Renal cortex interstitium (tissue), 11 donors: ENCODE measurements around the gene PDE1A. TPM values are rescaled to one million over a fixed set of nuclear protein-coding genes. Genes with fewer than 3 reads are reported as not detected.
A peak's percentile ranks its signal among the peaks of the same experiment; 100 is the strongest.

Experiments used
- DNase-seq, 11 donors: peaks; one replicate each; pipeline ENCODE4 v3.0.0-alpha.2; 2013; ENCODE audit warnings: low read depth in 9 of 11, low spot score in 4 of 11; ENCODE audit errors: extremely low read depth in 1 of 11
- polyA plus RNA-seq, 3 donors: library from polyadenylated mRNA; unstranded; fragments of 120-200 nt; gene quantifications; one replicate each; pipeline ENCODE4 v1.2.1, GENCODE V29; 2013; ENCODE audit not compliant: insufficient read length in 3 of 3

PDE1A gene
- polyA plus RNA-seq, 3 donors = 18.5 to 25.3 (median 22.8) TPM

- DNase-seq = no peak
Measured at GRCh38 chr2:182179176-182179575, 247.7 kb downstream of the PDE1A start.

DNA sequence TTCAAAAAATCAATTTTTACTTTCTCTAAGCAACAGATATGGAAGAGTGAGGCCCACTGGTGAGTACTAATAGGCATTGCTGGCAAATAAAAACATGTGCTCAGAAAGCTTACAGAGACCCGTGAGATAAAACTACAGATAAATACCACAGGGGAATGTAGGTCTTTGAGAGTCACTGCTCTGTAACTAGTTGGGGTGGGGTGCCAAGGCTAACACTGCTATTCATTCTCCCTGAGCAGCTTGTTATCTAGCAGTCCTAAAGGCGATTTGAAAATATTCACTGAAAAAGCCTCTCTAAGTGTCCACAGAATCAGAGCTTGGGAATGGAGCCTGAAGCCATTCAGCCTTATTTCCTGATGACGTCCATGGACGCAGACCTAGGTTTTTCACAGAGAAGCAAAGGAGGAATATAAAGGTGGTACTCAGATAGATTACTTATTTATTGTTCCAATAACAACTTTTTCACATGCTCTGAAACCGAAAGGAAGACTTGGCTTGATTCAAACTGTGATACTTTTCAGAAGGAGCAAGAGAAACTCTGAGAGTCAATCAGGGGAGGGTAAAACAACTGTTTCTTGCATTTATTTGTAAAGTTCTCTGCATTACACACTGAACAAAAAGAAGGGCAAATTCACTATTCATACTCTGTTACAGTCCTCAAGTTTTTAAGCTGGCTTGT lies 252.8 kb downstream of the PDE1A start:
- no peak for DNase-seq

DNA sequence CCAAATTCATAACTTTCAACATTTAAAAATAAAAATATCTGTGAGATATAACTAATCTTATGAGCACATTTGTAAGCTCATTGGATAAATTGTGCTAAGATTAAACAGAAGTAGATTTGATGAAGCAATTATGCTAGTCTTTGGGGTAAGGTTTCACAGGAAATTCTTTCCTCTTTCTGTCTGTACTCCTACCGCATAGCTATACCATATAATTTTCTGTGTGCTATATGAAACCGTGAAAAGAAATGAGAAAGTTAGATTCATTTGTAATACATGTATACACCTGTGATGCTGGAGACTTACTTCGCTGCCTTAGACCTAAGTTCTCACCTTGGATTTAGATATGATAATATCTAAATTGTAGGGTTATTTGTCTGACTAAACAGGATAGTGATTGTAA lies 256.5 kb downstream of the PDE1A start:
- no peak for DNase-seq

GRCh38 chr2:182167882-182168281 lies 259.0 kb downstream of the PDE1A start:
- DNase-seq = no peak

DNA sequence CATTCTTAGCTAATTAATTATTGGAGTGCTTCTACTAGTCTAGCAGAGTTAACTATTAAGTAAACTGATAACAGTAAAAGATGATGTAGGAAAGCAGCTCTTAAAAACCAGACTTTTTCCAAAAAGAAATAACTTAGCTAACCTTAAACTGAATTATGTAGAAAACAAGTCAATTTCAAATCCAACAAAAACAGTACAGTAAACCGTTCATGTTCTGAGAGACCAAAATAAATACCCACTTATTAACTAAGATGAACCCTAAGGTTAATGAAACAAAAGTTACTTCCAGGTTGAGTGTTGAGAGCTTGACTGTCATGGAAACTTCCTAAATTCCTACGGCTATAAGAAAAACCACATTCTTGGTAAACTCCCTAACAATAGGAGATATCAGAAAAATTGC lies 260.0 kb downstream of the PDE1A start:
- DNase-seq = peak in 7 of 11 donors; percentile 13 to 58 (median 24)

- peak in 7 of 11 donors; percentile 9 to 28 (median 22) for DNase-seq
Measured at GRCh38 chr2:182166406-182166805, 260.4 kb downstream of the PDE1A start.

- DNase-seq = no peak
Measured at GRCh38 chr2:182165202-182165601, 261.6 kb downstream of the PDE1A start.

DNA sequence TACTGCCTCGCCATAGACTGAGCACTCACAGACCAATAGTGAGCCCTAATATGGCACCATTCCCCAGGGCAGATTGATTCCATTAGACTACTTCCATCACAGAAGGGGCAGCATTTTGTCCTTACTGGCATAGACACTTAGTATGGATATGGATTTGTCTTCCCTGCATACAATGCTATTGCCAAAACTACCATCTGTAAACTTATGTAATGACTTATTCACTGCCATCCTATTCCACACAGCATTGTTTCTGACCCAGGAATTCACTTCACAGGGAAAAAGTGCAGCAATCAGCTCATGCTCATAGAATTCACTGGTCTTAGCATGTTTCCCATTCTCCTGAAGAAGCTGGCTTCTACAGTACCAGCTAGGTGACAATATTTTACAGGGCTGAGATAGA lies 262.1 kb downstream of the PDE1A start:
- no peak for DNase-seq

GRCh38 chr2:182163878-182164277 lies 263.0 kb downstream of the PDE1A start:
- no peak for DNase-seq

DNA sequence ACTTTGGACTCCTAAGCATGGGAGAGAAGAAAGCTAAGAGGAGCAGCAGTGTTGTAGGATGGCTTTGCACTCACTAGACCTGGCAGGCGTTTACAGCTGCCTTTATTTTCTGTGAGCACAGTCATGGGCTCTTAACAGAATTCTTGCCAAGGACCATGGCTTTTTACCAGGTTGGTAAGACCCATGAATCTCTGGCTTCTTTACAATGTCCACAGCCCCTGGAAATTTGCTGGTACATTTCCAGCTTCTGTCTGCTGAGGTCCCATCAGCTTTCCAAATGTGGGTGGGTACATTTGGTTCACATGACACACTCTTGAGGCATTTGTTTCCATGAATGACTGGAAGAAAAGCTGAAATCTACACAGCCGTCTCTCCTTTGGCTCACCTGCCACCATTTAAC lies 278.5 kb downstream of the PDE1A start:
- DNase-seq = no peak

GRCh38 chr2:182144776-182145165 lies 282.1 kb downstream of the PDE1A start:
- no peak for DNase-seq

GRCh38 chr2:182144041-182144775 lies 282.6 kb downstream of the PDE1A start:
- DNase-seq = no peak

GRCh38 chr2:182142062-182142461 lies 284.8 kb downstream of the PDE1A start:
- no peak for DNase-seq

GRCh38 chr2:182134201-182134600 lies 292.6 kb downstream of the PDE1A start:
- no peak for DNase-seq

- no peak for DNase-seq
Measured at GRCh38 chr2:182133195-182133891, 293.5 kb downstream of the PDE1A start.

DNA sequence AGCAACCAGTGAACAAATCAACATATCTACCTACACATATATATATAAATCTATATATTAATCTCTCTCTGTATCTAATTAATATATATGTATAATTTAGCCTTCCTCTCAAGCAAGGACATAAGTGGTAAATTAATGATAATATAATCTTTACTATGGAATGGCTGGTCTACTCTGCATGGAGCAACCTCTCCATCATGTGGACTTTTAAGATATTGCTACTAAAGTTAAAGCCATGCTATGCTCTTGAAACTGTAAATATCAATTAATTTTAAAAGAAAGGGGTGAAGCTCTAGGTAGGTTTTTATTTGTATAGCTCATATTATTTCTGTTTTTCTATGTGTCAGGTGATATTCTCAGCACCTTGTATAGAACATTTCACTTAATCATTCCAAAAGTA lies 294.2 kb downstream of the PDE1A start:
- DNase-seq = no peak

DNA sequence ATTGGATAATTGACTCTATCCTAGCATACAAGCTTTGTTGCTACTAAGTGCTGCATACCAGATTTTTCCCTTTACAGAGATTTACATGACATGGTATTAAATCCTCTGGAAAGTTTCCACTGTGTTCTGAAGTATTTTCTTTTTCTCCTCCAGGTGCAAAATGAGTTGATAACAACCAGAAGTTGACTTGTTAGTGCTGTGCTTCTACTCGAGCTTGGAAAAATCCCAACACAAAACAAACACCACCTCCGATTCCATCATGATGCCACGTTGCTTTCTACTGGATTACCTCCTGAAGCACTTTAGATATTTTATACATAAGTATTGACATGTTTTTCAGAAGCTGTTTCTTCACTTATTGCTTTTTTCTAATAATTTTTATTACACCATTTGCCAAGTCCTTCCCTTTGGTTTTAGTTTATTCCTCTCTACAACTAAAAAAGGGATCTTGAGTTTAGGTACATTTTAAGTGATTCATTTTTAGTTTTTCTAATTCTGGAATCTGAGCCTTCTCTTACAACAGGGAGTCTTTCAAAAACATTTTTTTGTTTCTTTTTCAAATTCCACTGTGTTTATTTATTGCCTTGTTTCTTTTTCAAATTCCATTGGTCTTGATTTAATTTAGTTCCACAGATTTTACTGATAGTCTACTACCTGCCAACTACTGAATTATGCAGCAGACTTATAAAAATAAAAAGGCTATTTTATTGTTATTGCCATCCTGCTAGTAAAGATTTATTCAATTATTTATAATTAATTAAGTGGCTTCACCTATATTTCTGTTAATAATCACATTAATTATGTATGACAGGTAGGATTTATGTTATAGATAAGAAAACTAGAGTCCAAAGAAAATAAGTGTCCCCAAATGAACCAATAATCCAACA lies 297.8 kb downstream of the PDE1A start:
- peak in 2 of 11 donors; percentile 33 to 46 for DNase-seq

DNA sequence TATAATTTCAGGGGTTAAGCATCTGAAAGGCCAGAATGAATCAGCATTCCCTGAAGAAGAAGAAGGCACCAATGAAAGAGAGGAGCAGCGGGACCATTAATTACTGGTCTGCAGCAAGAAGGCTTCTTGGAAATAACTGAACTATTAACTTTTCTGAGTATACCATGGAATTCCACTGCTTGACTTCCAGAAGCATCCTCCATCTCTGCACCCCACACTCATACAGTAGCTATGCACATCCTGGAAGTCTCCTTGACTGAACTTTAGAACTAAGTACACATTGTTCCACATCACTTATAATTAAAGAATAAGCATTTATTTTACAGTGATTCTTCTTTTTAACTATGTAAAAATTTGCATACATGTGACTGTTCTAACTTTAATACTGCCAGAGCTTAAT lies 309.6 kb downstream of the PDE1A start:
- DNase-seq = no peak

DNA sequence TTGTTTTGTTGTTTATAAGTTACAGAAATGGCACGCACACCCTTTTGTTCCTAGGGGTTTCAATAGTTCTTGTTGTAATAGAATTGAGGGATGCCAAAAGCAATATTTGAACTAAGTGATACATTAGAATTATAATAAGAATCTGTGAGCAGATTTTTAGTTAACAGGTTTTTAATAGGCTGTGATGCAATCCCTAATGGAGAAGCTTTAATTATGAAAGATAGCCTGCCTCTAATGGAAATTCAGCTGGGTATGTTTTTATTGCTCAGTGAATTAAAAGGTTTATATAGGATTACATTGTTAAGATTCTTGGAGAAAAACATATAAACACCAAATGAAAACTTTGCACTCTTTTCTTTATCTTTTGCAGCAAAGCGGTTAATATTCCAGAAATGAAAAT lies 310.1 kb downstream of the PDE1A start:
- DNase-seq = no peak
